Sigmoid colon (tissue), 4 donors: ENCODE measurements around the gene SSBP3.
A peak's percentile ranks its signal among the peaks of the same experiment; 100 is the strongest.

ENCODE experiments used
- EP300 ChIP-seq, 4 donors: sonication (generic); formaldehyde crosslinking; IDR thresholded peaks; one replicate each; pipeline ENCODE4 v1.6.1; 2017; ENCODE audit warnings: antibody characterized with exemption in 4 of 4
- POLR2AphosphoS5 ChIP-seq, 4 donors: sonication (generic); formaldehyde crosslinking; IDR thresholded peaks; one replicate each; pipeline ENCODE4 v1.6.1; 2017; ENCODE audit warnings: antibody characterized with exemption in 4 of 4
- TF ChIP-seq, protein P1 (sequence below), 4 experiments: fragments of 450-650 bp in 3 of 4; fragments of 200-600 bp in 1 of 4; IDR thresholded peaks; one replicate each; pipeline ENCODE4 v1.5.1; 2016 to 2019; ENCODE audit warnings: antibody characterized with exemption in 4 of 4, mild to moderate bottlenecking in 3 of 4, moderate library complexity in 2 of 4

DNA sequence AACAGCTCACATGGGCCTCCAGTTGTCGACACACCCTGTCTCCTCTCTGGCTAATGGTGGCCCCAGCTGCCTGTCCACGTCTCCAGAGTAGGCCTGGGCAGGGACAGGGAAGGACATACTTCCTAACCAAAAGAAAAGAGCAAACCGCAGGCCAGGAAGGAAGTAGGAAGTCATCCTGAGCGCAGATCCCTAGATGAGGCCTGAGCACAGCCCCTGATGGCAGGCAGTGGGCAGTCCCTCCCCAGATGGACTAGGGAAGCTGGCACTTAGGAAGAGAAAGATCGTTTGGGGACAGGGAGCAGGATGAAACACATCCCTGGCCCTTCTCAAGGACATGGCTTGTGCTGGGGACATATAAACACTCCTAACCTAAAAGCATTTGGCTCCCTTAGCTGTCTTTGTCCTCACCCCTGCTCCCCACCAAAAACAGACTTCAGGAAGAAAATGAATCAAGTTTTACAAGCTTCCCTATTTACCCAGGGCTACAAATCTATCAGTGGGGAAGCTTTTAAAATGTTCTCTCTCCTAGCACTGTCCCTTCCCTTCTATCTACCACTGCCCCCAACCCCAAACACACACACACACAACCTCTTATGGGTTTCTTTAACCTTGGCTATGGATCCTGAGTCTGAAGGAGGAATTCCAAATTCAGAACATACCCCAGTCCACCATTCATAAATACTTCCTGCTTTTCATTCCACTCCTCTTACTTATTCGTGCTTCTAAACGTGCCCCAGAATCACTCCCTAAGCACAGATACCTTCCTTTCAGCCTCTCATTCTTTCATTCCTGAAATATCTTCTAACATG lies 21.1 kb downstream of the SSBP3 start:
- peak; percentile 41 to 81 (median 78) for TF ChIP-seq POLR2AphosphoS5 (IDR thresholded peaks at IDR 0.05)
- TF ChIP-seq, protein P1, sequence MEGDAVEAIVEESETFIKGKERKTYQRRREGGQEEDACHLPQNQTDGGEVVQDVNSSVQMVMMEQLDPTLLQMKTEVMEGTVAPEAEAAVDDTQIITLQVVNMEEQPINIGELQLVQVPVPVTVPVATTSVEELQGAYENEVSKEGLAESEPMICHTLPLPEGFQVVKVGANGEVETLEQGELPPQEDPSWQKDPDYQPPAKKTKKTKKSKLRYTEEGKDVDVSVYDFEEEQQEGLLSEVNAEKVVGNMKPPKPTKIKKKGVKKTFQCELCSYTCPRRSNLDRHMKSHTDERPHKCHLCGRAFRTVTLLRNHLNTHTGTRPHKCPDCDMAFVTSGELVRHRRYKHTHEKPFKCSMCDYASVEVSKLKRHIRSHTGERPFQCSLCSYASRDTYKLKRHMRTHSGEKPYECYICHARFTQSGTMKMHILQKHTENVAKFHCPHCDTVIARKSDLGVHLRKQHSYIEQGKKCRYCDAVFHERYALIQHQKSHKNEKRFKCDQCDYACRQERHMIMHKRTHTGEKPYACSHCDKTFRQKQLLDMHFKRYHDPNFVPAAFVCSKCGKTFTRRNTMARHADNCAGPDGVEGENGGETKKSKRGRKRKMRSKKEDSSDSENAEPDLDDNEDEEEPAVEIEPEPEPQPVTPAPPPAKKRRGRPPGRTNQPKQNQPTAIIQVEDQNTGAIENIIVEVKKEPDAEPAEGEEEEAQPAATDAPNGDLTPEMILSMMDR (IDR thresholded peaks at IDR 0.05), result no peak
- peak in 3 of 4 donors; percentile 11 to 56 (median 52) for TF ChIP-seq EP300 (IDR thresholded peaks at IDR 0.05)
